COLO829 (cell line): Measurements from ENCODE around the gene CFAP410.
"Not testable (repeated sequence)": the region's sequence is repeated elsewhere in the genome, so short reads cannot be mapped to it uniquely, and the experiment has no call there.

Source experiments
- DNase-seq: peaks from one replicate; pipeline ENCODE4 v3.0.0; 2012; ENCODE audit warnings: low spot score

Gene CFAP410

GRCh38 chr21:44285138-44285992, 53.8 kb downstream of the CFAP410 start, which contains the start of gene AIRE:
AIRE (plus strand) TSS chr21:44285876; CDS start chr21:44286007, 131 bp downstream.
- DNase-seq, result no peak

DNA sequence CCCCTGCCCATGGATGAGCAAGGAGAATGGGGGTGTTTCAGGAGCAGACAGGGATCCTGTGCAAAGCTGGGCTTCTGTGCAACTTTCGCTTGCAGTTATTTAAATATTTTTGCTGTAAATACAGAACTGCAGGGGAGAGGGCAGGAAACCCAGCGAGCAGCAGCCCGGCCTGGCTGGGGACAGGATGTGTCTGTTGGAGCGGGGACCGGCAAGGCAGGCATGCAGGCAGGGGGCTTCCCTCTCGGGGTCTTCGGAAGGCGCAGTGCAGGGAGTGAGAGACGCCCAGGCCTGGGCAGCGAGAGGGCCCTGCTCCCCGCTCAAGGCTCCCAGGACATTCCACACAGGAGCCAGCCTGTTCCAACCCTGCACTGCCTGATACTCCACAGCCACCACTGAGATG, 55.2 kb downstream of the CFAP410 start:
- DNase-seq, result no peak

GRCh38 chr21:44283211-44283785, 55.9 kb downstream of the CFAP410 start:
- DNase-seq, result not testable (repeated sequence)

GRCh38 chr21:44282370-44282769, 56.8 kb downstream of the CFAP410 start:
- DNase-seq, result no peak

GRCh38 chr21:44281801-44282200, 57.4 kb downstream of the CFAP410 start:
- no peak for DNase-seq

DNA sequence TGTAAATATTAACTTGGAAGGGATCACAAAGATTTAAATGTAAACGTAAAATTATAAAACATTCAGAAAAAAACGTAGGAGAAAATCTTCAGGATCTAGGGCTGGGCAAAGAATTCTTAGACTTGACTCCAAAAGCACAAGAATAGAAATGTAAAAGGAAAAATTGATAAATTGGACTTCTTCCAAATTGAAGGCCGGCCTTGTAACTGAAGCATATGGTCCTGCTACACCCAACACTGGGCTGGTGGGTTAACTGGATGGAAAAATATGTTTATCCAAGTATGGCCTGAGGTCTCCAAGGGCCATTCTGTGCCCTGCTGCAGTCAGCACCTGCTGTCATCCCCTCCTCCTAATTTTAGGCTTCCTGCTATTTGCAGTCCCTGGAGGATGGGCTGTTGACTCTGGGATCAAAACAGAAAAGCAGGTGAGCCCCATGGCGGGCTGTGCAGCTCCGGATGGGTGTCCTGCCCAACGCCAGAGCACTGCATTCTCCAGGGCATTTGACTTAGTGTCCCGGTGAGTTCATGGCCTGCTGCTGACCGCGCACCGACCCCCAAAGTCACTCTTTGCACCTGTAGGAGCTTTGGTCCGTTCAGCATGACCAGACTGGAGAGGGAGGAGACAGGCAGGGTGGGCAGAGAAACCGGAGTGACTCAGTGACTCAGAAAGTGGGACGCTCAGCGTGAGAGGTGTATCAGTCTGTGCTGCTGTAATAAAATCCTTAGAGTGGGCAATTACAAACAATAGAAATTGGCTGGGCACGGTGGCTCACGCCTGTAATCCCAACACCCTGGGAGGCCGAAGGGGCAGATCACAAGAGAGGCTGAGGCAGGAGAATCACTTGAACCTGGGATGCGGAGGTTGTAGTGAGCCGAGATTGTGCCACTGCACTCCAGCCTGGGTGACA, 59.6 kb downstream of the CFAP410 start:
- no peak for DNase-seq
